ENCODE measurements around the gene TSHZ1. TPM values are rescaled to one million over a fixed set of nuclear protein-coding genes. Genes with fewer than 3 reads are reported as not detected.

Gene TSHZ1
- total RNA-seq, 1 donor from 2014 or later = 10.0 TPM

DNA sequence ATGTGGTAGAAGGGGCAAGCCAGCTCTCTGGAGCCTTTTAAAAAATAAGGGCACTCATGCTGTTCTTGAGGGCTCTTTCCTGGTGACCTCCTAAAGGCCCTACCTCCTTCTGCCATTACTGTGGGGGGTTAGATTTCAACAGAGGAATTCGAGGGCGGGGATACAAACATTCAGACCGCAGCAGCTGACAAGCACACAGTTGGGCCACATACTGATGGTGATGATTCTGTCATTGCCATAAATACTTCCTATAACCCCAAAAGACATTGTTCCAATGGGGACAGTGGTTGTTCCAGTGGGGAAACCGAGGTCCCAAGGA, 67.0 kb downstream of the TSHZ1 start:
- no peak for DNase-seq

DNA sequence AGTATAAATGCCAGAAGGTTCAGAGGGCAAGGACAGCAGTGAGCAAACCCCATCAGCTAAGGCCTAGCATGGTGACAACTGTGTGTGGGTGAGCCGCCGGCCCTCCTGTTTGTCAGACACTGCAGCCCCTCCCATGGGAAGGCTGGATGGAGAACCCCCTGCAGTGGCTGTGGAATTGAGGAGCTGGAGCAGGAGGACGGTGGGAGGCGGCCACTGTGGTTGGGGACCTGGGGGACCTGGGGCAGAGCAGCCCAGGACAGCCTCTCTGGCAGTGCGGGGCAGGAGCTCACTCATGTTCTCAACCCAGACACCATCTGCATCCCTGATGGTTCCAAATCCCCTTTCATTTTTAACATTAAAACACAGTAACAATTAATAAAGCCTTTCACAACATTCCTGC, 68.8 kb downstream of the TSHZ1 start:
- no peak for DNase-seq

DNA sequence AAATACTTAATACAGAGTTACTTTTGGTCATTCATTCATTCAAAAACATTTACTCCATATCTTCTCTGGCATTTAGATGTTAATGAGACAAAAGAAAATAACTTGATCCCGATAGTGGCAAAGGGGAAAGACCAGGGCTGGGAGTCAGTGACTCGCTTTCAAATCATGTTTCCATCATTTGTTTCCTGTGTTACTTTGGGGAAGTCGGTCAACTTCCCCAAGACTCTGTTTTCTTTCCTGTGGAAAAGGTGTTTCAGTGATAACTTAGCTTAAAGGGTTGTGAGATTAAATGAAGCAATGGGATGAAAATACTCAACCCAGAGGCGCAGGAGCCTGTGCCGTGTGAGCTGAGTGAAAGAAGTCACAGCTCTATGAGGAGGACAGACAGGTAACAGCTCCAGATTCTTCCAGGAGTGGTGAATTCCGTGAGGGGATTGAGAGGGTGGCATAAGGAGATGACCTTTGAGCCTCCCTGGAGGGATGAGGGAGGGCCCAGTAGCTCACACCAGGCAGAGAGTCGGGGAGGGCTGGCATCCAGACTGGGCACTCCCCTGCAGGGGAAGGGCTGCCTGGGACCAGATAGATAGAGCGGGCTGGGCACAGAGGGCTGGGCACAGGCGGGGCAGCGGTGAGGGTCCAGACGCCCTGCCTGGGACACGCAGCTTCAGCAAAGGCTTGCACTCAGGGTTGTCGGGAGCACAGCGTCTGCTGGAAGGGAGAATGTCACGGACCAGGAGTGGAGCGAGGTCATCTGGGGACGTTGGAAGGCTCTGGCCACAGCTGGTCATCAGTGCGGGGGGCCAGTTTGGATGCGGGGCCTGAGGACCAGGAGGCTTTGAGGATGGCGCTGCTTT, 70.1 kb downstream of the TSHZ1 start:
- peak; percentile 88 for DNase-seq

DNA sequence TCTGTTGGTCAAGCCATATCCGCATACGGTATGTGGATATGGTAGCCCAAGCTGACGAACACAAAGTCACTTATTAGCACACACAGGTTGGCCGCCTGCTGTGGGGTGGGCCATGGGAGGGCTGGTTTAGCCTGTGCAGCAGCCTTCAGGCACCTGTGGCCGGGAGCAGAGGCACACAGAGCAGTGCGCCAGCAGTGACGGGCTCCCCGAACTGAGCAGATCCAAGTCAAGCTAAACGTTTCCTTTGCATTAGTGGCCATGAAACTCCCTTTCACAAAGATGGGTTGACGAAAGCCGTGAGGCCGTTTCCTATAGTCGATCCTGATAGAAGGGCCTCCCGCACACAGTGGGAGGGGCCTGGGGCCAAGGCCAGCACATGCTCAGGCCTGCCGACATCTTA, 72.1 kb downstream of the TSHZ1 start:
- no peak for DNase-seq

DNA sequence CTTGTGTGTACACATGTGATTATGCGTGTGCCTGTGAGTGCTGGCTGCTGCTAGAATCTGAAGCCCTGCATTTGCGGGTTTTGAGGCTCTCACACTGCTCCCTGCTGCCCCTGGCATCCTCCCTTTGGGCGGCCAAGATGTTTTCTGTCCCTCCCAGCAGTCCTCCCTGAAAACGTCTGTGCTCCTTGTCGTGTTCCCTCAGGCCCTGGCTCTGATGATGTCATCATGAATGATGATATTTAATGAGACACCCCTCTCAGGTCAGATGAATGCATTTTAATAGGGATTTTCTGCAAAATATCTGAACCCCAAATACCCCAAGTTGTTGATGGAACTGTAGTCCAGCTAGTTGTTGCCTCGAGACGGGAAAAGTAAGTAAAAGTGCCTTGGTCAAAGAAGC, 73.1 kb downstream of the TSHZ1 start:
- no peak for DNase-seq

DNA sequence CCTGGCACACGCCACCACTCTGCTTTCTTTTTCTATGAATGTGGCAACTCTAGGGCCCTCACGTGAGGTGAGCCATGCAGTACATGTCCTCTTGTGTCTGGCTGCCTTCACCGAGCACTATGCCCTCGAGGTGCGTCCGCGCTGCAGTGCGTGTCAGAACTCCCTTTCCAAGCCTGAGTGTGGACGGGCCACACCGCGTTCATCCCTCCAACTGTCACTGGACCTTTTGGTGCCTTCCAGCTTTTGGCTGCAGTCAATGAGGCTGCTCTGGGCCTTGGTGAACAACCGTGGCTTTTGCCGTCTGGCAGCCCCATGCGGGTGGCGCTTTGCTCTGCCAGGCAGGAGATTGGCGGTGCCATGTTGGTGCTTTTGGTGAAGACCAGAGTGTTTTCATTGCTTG, 74.0 kb downstream of the TSHZ1 start:
- no peak for DNase-seq

DNA sequence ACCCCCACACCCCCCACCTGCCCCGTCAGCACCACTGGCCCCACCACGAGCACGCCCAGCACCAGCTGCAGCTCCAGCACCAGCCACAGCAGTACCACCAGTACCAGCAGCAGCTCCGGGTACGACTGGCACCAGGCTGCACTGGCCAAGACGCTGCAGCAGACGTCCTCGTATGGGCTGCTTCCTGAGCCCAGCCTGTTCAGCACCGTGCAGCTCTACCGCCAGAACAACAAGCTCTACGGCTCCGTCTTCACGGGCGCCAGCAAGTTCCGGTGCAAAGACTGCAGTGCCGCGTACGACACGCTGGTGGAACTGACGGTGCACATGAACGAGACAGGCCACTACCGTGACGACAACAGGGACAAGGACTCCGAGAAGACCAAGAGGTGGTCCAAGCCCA, 75.3 kb downstream of the TSHZ1 start:
- no peak for DNase-seq

DNA sequence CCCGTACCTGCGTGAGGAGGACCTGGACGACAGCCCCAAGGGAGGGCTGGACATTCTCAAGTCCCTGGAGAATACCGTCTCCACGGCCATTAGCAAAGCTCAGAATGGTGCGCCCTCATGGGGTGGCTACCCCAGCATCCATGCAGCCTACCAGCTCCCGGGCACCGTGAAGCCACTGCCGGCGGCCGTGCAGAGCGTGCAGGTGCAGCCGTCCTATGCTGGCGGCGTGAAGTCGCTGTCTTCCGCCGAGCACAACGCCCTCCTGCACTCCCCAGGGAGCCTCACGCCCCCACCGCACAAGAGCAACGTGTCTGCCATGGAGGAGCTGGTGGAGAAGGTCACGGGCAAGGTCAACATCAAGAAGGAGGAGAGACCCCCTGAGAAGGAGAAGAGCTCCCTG, 76.4 kb downstream of the TSHZ1 start:
- no peak for DNase-seq

DNA sequence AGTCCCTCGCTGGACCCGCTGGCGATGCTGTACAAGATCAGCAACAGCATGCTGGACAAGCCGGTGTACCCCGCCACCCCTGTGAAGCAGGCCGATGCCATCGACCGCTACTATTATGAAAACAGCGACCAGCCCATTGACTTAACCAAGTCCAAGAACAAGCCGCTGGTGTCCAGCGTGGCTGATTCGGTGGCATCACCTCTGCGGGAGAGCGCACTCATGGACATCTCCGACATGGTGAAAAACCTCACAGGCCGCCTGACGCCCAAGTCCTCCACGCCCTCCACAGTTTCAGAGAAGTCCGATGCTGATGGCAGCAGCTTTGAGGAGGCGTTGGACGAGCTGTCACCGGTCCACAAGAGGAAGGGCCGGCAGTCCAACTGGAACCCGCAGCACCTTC, 77.1 kb downstream of the TSHZ1 start:
- no peak for DNase-seq

DNA sequence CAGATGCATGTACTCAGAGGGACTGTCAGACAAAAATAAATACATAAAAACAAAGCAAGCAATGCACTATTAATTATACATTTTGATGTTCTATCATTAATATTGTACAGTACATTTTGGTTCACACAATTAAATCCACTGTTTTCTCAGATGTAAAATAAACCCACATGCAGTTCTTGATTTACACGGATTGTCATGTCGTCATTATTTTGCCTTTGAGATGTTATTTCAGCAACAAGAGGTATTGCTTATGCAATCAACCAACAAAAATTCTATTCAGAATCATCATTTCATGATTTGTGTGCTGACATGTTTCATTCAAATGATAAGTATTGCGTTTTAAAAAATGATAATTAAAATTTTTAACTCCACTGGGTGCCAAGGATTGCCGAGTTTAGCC, 79.2 kb downstream of the TSHZ1 start:
- no peak for DNase-seq

DNA sequence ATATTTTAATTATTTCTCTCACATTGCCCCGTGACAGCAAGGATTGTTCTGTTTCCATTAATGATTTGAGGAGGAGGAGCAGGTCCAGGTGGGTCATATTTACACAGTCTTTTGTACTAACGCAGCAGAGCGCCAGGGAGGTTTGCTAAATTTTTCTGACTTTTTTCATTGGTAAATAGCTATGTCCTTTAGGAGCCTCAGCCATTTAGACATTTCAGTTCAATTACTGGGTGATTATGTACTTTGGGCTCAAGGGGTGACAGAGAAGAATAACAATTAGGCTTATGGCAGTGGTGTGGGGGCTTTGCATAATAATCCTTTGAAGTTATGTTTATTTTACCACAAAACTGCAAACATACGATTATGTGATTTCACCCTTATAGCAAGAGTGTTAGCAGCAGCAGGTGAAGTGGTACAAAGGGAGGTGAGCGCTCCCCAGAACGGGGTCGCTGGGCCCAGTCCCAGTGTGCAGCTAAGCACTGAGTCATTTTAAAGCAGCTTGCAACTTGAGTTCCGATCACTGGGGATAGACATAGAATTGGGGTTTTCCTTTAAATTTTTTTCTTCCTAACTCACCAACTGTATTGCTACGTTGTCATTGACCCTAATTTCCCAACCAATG, 80.3 kb downstream of the TSHZ1 start:
- no peak for DNase-seq

DNA sequence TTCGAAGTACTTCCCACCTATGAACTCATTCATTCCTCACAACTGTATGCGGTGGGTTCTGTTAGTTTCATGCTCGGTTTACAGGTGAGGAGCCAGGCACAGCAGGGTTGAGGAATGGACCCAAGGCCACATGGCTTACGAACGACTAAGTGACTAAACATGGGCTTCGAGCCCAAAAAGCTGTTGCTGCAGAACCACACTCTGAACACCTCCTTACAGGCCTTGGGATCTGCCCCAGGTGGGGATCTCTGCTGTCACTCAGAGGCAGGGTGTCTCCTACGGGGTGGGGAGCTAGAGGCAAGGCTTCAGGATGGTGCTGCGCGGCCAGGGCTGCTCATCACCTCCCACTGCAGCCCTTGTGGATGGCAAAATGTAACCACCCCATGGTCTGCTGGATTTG, 80.9 kb downstream of the TSHZ1 start:
- no peak for DNase-seq

DNA sequence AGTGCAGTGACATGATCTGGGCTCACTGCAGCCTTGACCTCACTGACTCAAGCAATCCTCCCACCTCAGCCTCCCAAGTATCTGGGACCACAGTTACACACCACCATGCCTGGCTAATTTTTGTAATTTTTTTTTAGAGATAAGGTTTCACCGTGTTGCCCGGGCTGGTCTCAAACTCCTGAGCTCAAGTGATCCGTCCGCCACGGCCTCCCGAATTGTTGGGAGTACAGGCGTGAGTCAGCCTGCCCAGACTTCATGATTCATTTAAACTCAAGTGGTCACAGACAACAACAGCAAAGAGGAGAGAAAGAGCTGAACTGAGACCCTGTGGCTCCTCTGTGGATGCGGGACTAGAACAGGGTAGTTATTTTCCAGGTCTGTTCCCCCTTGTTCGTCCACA, 83.0 kb downstream of the TSHZ1 start:
- DNase-seq = no peak

DNA sequence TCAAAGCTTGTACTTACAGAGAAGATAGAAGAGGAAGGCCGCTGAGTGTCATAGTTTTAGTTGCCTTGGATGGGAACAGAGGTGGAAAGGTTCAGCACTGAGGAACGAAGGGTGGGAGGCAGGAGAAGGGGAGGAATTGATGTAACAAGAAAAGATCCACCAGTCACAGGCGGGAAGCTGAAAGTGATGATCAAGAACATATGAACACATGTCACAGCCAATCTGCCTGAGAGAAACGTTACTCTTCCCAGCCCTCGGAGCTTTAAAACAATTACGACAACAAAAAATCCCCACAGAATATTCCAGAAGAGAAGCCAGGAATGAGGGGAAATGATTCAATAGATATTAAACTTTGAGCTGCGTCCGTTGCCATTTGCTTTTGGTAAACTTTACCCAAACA, 87.1 kb downstream of the TSHZ1 start:
- peak; percentile 48 for DNase-seq

DNA sequence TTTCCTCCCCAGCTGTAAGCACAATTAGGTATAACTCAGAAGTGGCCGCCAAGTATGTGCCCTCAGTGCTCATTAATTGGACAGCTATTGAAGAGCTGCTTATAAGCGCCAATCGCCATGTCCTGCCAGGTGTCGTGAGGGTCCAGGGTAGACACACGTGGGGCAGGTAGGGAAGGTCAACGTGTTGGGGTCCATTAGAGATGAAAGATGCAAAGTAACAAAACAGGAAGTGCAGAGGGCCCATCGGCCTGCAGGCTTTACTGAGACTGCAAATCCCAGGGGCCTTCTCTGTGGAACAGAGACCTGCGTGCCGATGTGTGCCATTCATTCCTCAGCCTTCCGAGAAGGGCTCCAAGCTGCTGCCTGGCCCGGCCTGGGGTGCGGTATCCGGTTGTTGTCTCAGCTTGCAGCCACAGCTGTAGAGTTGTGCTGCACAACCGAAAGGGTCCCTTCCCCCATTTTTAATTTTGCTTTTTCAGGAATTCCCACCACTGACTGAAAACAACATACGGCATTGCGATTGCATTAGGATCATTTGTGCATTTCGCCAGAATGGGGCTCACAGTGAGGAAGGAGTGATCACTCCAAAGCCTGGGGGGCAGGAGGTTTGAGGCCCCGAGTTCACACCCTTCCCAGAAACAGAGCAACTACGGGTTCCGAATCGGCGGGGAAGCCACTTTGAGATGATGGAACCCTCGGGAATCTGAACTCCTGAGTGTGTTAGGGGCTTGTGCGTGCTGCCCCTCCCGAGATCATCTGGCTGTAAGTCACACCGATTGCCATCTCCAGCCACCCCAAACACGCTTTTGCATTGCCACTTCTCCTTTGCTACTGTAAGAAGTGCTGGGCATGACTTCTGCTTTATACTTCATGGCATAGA, 94.3 kb downstream of the TSHZ1 start:
- no peak for DNase-seq

DNA sequence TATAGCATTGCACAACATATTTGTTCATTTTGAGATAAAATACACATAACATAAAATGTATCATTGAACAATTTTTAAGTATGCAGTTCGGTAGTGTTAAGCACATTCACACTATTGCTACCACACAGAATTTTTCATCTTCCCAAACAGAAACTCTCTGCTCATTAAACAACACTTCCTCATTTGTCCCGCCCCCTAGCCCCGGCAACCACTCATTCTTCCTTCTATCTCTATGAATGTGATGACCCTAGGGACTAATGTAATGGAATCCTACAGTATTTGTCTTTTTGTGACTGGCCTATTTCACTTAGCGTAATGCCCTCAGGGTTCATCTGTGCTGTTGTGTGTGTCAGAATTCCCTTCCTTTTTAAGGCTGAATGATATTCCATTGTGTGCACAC, 95.4 kb downstream of the TSHZ1 start:
- DNase-seq = no peak

DNA sequence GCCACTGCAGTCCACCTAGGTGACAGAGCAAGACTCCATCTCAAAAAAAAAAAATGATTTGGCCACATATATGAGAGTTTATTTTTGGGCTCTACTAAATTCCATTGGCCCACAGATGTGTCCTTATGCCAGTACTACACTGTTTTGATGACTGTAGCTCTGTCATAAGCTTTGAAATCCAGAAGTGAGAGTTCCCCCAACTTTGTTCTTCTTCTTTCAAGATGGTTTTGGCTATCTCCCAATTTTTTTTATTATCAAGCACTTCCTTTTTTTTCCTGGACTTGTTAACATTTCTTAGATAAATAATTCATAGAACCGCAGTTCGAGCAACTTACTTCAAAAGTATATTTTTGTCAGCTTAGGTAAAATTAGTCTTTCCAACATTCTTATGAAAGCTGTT, 96.9 kb downstream of the TSHZ1 start:
- DNase-seq = no peak

DNA sequence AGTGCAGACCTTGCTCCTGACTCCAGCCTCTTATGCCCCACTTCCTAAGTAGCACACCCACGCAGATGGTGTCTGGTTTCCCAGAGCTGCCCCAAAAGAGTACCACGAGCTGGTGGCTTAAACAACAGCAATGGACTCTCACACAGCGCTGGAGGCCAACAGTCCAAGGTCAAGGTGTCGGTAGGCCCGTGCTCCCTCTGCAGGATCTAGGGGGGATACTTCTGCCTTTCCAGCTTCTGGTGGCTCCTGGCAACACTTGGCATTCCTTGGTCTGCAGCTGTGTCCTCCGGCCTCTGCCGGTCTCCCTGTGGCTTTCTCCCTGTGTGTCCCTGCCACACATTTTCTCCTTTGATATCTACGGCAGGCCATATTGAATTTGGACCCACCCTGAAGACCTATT, 99.0 kb downstream of the TSHZ1 start:
- DNase-seq = peak; percentile 11

DNA sequence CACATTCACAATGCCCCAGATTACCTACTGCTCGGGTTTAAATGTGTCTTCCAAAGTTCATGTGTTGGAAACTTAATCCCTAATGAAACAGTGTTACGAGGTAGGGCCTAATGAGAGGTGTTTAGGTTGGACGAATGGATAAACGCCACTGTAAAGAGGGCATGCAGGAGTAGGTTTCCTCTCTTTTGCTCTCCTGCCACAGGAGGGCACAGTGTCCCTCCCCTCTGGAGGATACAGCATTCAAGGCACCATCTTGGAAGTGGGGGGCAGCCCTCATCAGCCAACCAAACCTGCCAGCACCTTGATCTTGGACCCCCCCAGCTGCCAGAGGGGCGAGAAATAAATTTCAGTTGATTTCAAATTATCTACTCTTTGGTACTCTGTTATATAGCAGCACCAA, 103.5 kb downstream of the TSHZ1 start:
- DNase-seq = no peak

DNA sequence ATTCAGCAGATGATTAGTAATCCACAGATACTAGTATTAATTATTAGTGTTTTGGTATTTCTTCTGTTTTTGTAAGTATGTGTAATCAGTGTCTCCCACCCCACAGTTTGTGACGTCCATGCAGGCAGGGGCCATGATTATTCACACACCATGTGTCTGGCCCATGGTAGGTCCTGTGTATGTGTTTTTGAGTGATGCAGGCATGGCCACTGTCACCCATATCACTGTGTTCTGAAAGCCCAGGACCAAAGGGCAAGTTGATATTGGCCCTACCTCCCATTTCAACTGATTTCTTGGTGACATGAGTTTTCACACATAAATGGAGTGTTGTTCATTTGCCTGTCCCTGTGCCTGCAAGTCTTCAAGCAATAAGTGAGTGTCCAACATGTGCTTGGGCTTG, 104.0 kb downstream of the TSHZ1 start:
- no peak for DNase-seq

DNA sequence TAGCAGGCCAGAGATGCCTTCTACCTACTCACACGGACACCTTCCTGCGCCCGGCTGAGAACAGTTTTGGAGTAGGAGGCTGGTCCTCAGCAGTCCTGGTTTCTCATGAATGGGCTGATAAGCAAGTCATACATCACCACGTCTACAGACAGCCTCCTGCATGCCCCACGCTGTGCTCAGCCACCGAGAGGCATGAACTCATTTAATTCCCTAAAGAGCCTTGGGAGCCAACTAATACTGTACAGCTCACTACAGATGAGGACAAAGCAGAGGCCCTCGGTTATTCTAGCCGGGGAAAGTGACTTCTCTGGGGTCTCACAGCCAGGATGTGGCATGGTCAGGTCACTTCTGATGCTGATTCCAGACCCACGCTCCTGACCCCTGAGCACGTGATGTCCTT, 105.6 kb downstream of the TSHZ1 start:
- DNase-seq = no peak

DNA sequence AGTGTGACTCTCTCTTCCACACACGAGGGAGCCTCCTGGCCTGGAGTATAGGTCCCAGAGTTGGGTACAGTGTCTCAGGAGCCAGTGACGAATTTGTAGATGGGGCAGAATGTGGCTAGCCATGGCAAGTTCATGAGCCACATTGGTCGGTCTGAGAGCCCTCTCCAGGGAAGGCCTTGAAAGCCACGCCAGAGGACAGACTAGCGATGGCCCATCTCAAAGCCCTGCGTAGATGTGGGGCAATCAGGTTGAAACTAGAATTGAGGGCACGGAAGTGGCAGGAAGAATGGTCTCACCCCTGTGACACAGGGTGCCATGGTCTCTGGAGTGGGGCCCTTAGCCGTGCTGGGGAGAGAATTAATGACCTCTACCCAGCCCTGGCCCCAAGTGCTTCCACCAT, 106.2 kb downstream of the TSHZ1 start:
- DNase-seq = no peak

DNA sequence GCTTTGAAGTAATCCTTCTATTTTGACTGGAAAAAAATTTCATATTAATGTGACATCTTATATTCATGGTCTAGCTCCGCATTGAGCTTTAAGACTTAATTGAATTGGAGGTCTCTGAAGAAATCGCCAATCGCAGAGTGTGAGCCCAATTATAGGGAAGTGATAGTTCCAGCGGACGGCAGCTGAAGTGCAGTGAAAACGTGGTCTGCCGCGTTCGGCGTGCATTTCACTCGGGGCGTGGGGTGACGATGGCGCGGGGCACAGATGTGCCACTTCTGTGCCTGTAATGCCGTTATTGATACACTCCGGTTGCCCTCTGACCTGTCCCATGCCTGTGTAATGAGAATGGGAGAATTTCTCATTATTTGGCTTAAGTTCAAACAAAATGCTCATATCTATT, 106.7 kb downstream of the TSHZ1 start:
- no peak for DNase-seq

DNA sequence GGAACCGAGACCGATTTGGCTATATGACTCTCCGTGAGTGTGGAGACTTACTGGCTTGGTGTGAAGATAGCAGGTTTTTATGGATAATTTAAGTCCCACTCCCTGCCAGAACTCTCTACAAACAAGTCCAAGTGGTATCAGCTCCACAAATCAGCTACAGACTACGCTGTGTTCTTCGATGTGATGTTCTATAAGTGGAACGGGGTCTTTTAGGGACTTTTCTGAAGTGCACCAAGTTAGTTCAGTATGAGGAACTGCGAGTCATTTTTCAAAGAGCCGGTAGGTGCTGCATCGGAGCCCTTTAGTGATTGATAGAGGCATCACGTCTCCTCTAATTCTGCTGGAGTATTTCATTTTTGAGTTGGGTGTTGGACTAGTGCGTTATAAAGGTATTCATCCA, 107.1 kb downstream of the TSHZ1 start:
- no peak for DNase-seq

All from dermis blood vessel endothelial cell (primary cell).